ENCODE measurements around the gene DGKZ.

DNA sequence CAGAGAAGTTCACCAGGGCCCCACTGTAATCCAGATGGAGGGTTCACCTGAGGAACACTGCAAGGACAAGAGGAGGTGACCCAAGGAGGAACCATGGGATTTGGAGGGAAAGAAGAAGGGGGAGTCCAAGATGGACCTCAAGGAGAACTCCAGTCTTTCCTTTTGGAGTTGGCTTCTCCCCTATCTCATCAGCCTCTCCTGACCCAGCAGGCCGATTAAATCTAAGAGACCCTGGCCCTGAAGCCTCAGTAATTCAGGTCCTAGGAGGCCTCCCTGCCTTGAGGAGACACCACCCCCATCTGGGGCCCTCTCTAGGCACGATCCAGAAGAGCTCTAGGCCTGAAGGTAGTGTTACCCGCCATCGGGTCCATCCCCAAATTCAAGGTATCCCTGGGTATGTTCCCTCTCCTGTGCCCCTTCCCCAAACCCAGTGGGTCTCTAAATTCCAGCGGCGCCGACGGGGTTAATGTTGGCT lies 15.1 kb upstream of the DGKZ start:
- no peak for TF ChIP-seq POLR2A (IDR thresholded peaks at IDR 0.05; ENCODE audit: low read depth, low read length)
- TF ChIP-seq, protein P1, sequence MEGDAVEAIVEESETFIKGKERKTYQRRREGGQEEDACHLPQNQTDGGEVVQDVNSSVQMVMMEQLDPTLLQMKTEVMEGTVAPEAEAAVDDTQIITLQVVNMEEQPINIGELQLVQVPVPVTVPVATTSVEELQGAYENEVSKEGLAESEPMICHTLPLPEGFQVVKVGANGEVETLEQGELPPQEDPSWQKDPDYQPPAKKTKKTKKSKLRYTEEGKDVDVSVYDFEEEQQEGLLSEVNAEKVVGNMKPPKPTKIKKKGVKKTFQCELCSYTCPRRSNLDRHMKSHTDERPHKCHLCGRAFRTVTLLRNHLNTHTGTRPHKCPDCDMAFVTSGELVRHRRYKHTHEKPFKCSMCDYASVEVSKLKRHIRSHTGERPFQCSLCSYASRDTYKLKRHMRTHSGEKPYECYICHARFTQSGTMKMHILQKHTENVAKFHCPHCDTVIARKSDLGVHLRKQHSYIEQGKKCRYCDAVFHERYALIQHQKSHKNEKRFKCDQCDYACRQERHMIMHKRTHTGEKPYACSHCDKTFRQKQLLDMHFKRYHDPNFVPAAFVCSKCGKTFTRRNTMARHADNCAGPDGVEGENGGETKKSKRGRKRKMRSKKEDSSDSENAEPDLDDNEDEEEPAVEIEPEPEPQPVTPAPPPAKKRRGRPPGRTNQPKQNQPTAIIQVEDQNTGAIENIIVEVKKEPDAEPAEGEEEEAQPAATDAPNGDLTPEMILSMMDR (IDR thresholded peaks at IDR 0.05 in 2 of 3, conservative IDR thresholded peaks at IDR 0.05 in 1 of 3; ENCODE audit: control insufficient read depth in 2 of 3, extremely low read depth in 1 of 3, insufficient read depth in 1 of 3, low read depth in 3 of 3, low read length in 3 of 3) = no peak
- TF ChIP-seq, protein P2, sequence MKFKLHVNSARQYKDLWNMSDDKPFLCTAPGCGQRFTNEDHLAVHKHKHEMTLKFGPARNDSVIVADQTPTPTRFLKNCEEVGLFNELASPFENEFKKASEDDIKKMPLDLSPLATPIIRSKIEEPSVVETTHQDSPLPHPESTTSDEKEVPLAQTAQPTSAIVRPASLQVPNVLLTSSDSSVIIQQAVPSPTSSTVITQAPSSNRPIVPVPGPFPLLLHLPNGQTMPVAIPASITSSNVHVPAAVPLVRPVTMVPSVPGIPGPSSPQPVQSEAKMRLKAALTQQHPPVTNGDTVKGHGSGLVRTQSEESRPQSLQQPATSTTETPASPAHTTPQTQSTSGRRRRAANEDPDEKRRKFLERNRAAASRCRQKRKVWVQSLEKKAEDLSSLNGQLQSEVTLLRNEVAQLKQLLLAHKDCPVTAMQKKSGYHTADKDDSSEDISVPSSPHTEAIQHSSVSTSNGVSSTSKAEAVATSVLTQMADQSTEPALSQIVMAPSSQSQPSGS (IDR thresholded peaks at IDR 0.05; ENCODE audit: low read length) = no peak

All from GM12878 (cell line).